GM11168 (cell line): Measurements from ENCODE around the gene MICOS13.

ENCODE experiments used
- in situ Hi-C: fragments of 300-500 bp; cut with MboI; formaldehyde crosslinking; loops from one replicate; pipeline ENCODE4 v1.12.0; 2022; ENCODE audit warnings: low sequenced_read_pairs; ENCODE audit not compliant: unreplicated experiment

Gene MICOS13

GRCh38 chr19:5672708-5673459 is 7.4 kb downstream of the MICOS13 start:
- in situ Hi-C loops = no loop called here

GRCh38 chr19:5671600-5671999 is 8.7 kb downstream of the MICOS13 start:
- in situ Hi-C loops = no loop called here

GRCh38 chr19:5669212-5669611 is 11.1 kb downstream of the MICOS13 start:
- in situ Hi-C loops = no loop called here

GRCh38 chr19:5667751-5668271 is 12.5 kb downstream of the MICOS13 start:
- in situ Hi-C loops = no loop called here

DNA sequence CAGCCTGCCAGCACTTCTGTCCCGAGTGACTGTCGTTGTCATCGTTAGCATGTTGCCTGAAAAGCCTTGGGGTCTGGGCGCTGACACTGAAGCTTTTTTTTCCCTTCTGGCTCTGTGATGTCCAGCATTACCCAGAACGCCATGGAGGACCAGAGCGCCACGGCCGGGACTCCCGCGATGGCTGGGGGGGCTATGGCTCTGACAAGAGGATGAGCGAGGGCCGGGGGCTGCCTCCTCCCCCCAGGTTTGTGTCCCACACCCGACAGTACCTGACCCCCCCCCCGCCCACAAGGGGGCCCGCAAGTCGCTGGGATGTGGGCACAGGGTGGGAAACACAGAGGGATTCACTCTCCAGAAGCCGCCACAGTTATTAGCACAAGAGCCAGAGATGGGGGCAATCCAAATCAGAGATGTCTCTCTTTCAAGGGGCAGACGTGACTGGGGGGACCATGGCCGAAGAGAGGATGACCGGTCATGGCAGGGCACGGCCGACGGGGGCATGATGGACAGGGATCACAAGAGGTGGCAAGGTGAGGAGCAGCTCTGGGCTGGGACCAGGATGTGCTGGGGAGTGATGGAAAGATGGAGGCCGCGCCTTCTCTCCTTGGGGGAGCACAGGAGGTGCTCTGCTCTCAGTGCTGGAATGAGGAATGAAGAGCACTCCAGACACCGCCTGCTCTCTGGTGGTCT is 13.2 kb downstream of the MICOS13 start:
- in situ Hi-C loops = no loop called here

- in situ Hi-C loops = no loop called here
These were observed 14.4 kb downstream of the MICOS13 start for GRCh38 chr19:5665781-5666513.

DNA sequence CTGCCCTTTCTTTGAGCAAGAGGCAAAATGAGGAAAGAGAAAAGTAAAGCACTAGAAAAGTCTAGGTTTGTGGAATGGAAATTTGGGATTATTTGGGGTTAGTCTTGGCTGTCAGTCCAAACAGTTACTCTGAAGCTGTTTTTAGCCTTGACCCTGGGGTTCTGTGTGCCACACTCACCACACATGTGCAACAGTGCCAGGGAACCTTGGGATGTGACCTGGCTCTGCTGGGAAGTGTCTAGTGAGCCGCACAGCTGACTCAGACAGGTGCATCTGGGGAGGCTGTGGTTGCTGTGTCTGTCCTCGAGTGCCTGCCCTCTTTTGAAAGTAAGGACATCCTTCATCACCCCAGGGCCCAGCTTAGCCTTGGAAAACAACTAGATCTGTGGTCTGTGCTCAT is 15.8 kb downstream of the MICOS13 start:
- in situ Hi-C loops = loop anchor here (5.0 kb wide), 1 partner anchor 37 kb away; no protein-coding TSS in a partner anchor

- in situ Hi-C loops = loop anchor here (5.0 kb wide), 1 partner anchor 37 kb away; no protein-coding TSS in a partner anchor
These were observed 16.4 kb downstream of the MICOS13 start for GRCh38 chr19:5663904-5664303.

GRCh38 chr19:5661483-5661882 is 18.8 kb downstream of the MICOS13 start:
- in situ Hi-C loops = loop anchor here (5.0 kb wide), 1 partner anchor 34 kb away; no protein-coding TSS in a partner anchor

GRCh38 chr19:5655412-5655811 is 24.9 kb downstream of the MICOS13 start:
- in situ Hi-C loops = no loop called here

GRCh38 chr19:5654931-5655330 is 25.4 kb downstream of the MICOS13 start:
- in situ Hi-C loops = no loop called here

DNA sequence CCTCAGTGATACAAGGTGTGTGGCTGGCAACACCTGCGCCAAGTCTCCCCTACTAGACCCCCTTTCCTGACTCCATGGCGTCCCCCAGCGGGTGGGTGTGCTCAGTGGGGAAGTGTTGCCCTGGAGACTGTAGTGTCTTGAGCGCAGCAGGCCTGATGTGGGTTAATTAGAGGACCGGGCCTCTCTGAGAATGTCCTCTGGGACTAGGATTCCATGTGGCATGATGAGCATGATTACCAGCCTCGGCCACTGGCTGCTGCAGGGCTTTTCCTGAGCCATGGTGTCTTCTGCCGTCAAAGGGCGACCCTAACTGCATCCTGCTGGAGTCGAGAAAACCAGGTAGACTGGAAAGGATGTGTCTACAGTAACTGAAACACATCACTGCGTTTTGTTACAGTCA is 28.1 kb downstream of the MICOS13 start:
- in situ Hi-C loops = no loop called here

GRCh38 chr19:5651361-5651760 is 29.0 kb downstream of the MICOS13 start:
- in situ Hi-C loops = no loop called here

- in situ Hi-C loops = no loop called here
These were observed 31.9 kb downstream of the MICOS13 start for GRCh38 chr19:5648464-5648863.

DNA sequence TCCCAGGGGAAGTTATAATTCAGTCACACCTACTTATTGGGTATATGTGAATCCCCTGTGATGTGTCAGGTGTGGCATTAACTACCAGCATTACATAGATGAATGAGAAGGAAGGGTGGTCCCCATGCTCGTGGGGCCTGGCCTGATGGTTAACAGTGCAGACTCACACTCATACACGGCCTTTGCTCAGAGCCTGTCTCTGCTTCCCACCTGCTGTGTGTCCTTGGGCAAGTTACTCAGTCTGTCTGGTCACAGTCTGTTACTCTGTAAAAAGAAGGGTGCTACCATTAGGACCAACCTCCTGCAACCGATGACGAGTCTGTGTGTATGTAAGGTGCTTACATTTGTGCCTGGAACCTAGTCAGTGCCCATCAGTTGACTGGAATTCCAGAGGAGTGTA is 33.6 kb downstream of the MICOS13 start:
- in situ Hi-C loops = no loop called here

- in situ Hi-C loops = no loop called here
These were observed 34.9 kb downstream of the MICOS13 start for GRCh38 chr19:5645409-5645808.

DNA sequence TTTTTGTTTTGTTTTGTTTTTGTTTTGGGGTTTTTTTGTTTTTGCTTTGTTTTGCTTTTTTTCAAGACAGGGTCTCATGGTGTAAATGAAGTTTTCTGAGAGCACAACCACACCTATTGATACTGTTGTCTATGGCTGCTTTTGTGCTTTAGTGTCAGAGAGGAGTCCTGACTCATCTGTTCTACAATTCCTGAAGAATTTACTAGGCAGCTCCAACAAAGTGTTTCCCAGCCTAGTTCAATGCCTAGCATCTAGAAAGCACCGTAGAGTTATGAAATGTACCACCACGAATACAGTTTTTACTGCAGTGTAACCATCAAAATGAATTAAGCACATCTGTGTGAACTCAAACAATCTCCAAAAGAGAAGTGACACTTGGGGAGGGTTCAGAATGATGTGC is 36.3 kb downstream of the MICOS13 start:
- in situ Hi-C loops = no loop called here

GRCh38 chr19:5643060-5643459 is 37.3 kb downstream of the MICOS13 start:
- in situ Hi-C loops = no loop called here

DNA sequence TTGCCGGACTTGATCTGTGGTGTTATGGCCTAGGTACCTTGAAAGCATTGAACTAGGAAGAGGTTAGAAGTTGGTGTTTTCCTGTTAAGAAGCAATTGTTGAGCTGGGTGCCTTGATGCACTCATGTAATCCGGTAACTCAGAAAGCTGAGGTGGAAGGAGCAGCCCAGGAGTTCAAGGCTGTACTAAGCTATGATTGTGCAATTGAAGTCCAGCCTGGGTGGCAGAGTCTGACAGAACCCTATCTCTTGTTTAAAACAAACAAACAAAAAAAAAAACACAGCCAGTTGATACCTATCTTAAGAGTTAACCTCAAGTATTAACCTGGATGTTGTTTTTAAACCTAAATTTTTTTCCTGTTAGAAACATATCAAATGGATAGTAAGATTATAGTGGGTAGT is 38.1 kb downstream of the MICOS13 start:
- in situ Hi-C loops = no loop called here

DNA sequence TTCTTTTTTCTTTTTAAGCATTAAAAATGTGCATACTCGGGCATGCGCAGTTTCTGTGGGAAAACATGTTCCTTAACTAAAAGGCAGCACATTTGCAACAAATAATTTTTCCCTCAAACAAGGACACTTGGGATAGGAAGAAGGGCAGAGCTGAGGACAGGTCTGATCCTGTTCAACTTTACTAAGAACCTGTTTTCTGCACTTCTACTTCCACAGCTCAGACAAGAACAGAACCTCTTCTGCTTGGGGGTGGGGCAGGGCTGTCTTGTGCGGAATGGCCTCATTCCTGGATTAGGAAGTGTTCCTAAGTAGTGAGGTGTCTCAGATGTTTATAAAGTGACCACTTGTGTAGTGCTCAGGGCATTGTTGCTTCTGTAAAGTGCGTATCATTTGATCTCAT is 39.1 kb downstream of the MICOS13 start:
- in situ Hi-C loops = no loop called here

GRCh38 chr19:5637971-5638370 is 42.3 kb downstream of the MICOS13 start:
- in situ Hi-C loops = no loop called here
